DND-41 (cell line): ENCODE results near the gene KLHL36.

ENCODE experiments used
- ATAC-seq: fragments of 200-7000 bp; cut with Tn5 transposase; 3 replicates; pipeline ENCODE4 v1.9.1; 2021; ENCODE audit warnings: low read depth; ENCODE audit not compliant: insufficient read depth
- DNase-seq: peaks from one replicate; pipeline ENCODE4 v3.0.0-alpha.2; 2020
- H2AFZ ChIP-seq: 2 replicates; pipeline ENCODE4 v1.6.0; 2012; ENCODE audit warnings: low read depth, low read length
- H3K27ac ChIP-seq: 2 replicates; pipeline ENCODE4 v1.5.1; 2012; ENCODE audit warnings: low read length, inconsistent platforms
- H3K27me3 ChIP-seq: fragments of 200-600 bp; sonication (generic); 2 replicates; pipeline ENCODE4 v1.6.0; 2012; ENCODE audit warnings: low read length, mild to moderate bottlenecking, inconsistent platforms; ENCODE audit not compliant: insufficient read depth, poor library complexity
- H3K36me3 ChIP-seq: 2 replicates; pipeline ENCODE4 v1.5.1; 2012; ENCODE audit warnings: low read length, inconsistent platforms; ENCODE audit not compliant: insufficient read depth
- H3K4me1 ChIP-seq: 2 replicates; pipeline ENCODE4 v1.5.1; 2012; ENCODE audit warnings: mild to moderate bottlenecking, low read length; ENCODE audit not compliant: insufficient read depth
- H3K4me2 ChIP-seq: 2 replicates; pipeline ENCODE4 v1.6.0; 2012; ENCODE audit warnings: mild to moderate bottlenecking, moderate library complexity, low read length, inconsistent platforms; ENCODE audit not compliant: insufficient read depth
- H3K4me3 ChIP-seq, 2 experiments: fragments of 200-600 bp in 1 of 2; shearing (Covaris generic) in 1 of 2; 2 replicates each; pipeline ENCODE4 v1.5.1; 2012 to 2016; ENCODE audit warnings: inconsistent platforms in 2 of 2, low read length in 2 of 2, mild to moderate bottlenecking in 2 of 2, low read depth in 1 of 2, moderate library complexity in 1 of 2
- H3K79me2 ChIP-seq: 2 replicates; pipeline ENCODE4 v1.6.0; 2012; ENCODE audit warnings: low read length, inconsistent platforms; ENCODE audit not compliant: insufficient read depth
- H3K9ac ChIP-seq: 2 replicates; pipeline ENCODE4 v1.6.0; 2012; ENCODE audit warnings: low read depth, mild to moderate bottlenecking, inconsistent platforms, low read length, moderate library complexity
- H3K9me3 ChIP-seq: 2 replicates; pipeline ENCODE4 v1.5.1; 2012; ENCODE audit warnings: low read length, moderate library complexity, mild to moderate bottlenecking, inconsistent platforms; ENCODE audit not compliant: insufficient read depth, severe bottlenecking
- H4K20me1 ChIP-seq: 2 replicates; pipeline ENCODE4 v1.6.0; 2012; ENCODE audit warnings: low read length; ENCODE audit not compliant: insufficient read depth
- CTCF ChIP-seq: IDR thresholded peaks from 2 replicates; pipeline ENCODE4 v1.5.1; 2012; ENCODE audit warnings: borderline replicate concordance, low read length, moderate library complexity, mild to moderate bottlenecking; ENCODE audit not compliant: poor library complexity, severe bottlenecking; ENCODE audit errors: extremely low read depth
- EZH2 ChIP-seq: IDR thresholded peaks from 3 replicates; pipeline ENCODE4 v1.6.1; 2012; ENCODE audit warnings: borderline replicate concordance, low read depth, mild to moderate bottlenecking, moderate library complexity, low read length, inconsistent platforms; ENCODE audit not compliant: severe bottlenecking

The KLHL36 gene

GRCh38 chr16:84605339-84605848, 42.9 kb upstream of the KLHL36 start:
- H3K9me3 ChIP-seq = no peaks in the 10 kb centered on the region
- no peak overlapping the region for H3K27ac ChIP-seq
- TF ChIP-seq EZH2 (no peak), CTCF (no peak)
- H2AFZ ChIP-seq = no peak overlapping the region
- H3K9ac ChIP-seq = no peak overlapping the region
- H4K20me1 ChIP-seq = no peaks in the 10 kb centered on the region; the same call in 1 of the 2 replicates
- peaks cover 10% of the 10 kb centered on the region for H3K27me3 ChIP-seq
- H3K4me1 ChIP-seq = no peaks in the 10 kb centered on the region
- no peak overlapping the region for H3K4me2 ChIP-seq
- ATAC-seq (no peak), DNase-seq (no peak)
- H3K79me2 ChIP-seq = no peaks in the 10 kb centered on the region
- no peaks in the 10 kb centered on the region for H3K36me3 ChIP-seq
- H3K4me3 ChIP-seq = no peak overlapping the region

- H4K20me1 ChIP-seq = no peaks in the 10 kb centered on the region; the same call in 1 of the 2 replicates
These were observed 42.0 kb upstream of the KLHL36 start for GRCh38 chr16:84606081-84606875.

GRCh38 chr16:84607061-84607460, 41.2 kb upstream of the KLHL36 start:
- H3K79me2 ChIP-seq = no peaks in the 10 kb centered on the region
- no peak overlapping the region for H3K27ac ChIP-seq
- no peak overlapping the region for H3K9ac ChIP-seq
- no peaks in the 10 kb centered on the region for H3K27me3 ChIP-seq
- TF ChIP-seq EZH2 (no peak), CTCF (no peak)
- H2AFZ ChIP-seq = no peak overlapping the region
- ATAC-seq (no peak), DNase-seq (no peak)
- H3K4me1 ChIP-seq = no peaks in the 10 kb centered on the region
- no peaks in the 10 kb centered on the region for H3K9me3 ChIP-seq
- no peak overlapping the region for H3K4me3 ChIP-seq
- no peaks in the 10 kb centered on the region; the same call in 1 of the 2 replicates for H4K20me1 ChIP-seq
- H3K4me2 ChIP-seq = no peak overlapping the region
- H3K36me3 ChIP-seq = no peaks in the 10 kb centered on the region

More at GRCh38 chr16:84606081-84606875, 42.0 kb upstream of the KLHL36 start:
- H3K4me2 ChIP-seq = no peak overlapping the region
- ATAC-seq (no peak), DNase-seq (no peak)
- no peaks in the 10 kb centered on the region for H3K4me1 ChIP-seq
- H3K79me2 ChIP-seq = no peaks in the 10 kb centered on the region
- no peak overlapping the region for H2AFZ ChIP-seq
- H3K9me3 ChIP-seq = no peaks in the 10 kb centered on the region
- H3K9ac ChIP-seq = no peak overlapping the region
- no peaks in the 10 kb centered on the region for H3K36me3 ChIP-seq
- TF ChIP-seq CTCF = no peak
- TF ChIP-seq EZH2 = no peak
- H3K4me3 ChIP-seq = no peak overlapping the region
- H3K27me3 ChIP-seq = peaks cover 4% of the 10 kb centered on the region
- H3K27ac ChIP-seq = no peak overlapping the region
